Thymus (tissue), 11 donors: Measurements from ENCODE around the gene AFAP1L2. TPM values are rescaled to one million over a fixed set of nuclear protein-coding genes. Genes with fewer than 3 reads are reported as not detected.

Experiments used
- DNase-seq, 9 donors: peaks; one replicate each; pipeline ENCODE4 v3.0.0-alpha.2; 2013; ENCODE audit warnings: low spot score in 9 of 9, low read depth in 6 of 9, missing footprints in 1 of 9
- H3K27ac ChIP-seq, 2 donors: one replicate each; pipeline ENCODE4 v1.5.1; 2013; ENCODE audit warnings: control low read depth in 1 of 2, low read depth in 1 of 2, low read length in 1 of 2, mild to moderate bottlenecking in 1 of 2, moderate library complexity in 1 of 2
- H3K27me3 ChIP-seq, 2 donors: one replicate each; pipeline ENCODE4 v1.5.1; 2013; ENCODE audit warnings: low read length in 1 of 2; ENCODE audit not compliant: control insufficient read depth in 2 of 2, insufficient read depth in 1 of 2
- H3K36me3 ChIP-seq, 2 donors: one replicate each; pipeline ENCODE4 v1.5.1; 2013; ENCODE audit warnings: low read length in 1 of 2, mild to moderate bottlenecking in 1 of 2, moderate library complexity in 1 of 2; ENCODE audit not compliant: control insufficient read depth in 2 of 2, insufficient read depth in 2 of 2
- H3K4me1 ChIP-seq, 2 donors: one replicate each; pipeline ENCODE4 v1.5.1; 2013; ENCODE audit warnings: low read length in 2 of 2; ENCODE audit not compliant: control insufficient read depth in 2 of 2, insufficient read depth in 2 of 2
- H3K4me3 ChIP-seq, 2 donors: one replicate each; pipeline ENCODE4 v1.5.1; 2013; ENCODE audit warnings: low read length in 2 of 2, control low read depth in 1 of 2, mild to moderate bottlenecking in 1 of 2
- H3K9me3 ChIP-seq, 2 donors: one replicate each; pipeline ENCODE4 v1.5.1; 2013; ENCODE audit warnings: low read length in 1 of 2, mild to moderate bottlenecking in 1 of 2; ENCODE audit not compliant: control insufficient read depth in 2 of 2, insufficient read depth in 1 of 2
- WGBS: extraction: QIAGEN DNeasy Blood & Tissue Kit; methylation state at CpG from one replicate; pipeline ENCODE4 v1.1.7; 2013; 5-methylcytosine and 5-hydroxymethylcytosine counted together
- polyA plus RNA-seq: library from polyadenylated mRNA; stranded (reverse); fragments of 200-250 nt; gene quantifications from one replicate; pipeline ENCODE4 v1.2.3, GENCODE V29; 2013
- total RNA-seq: library from RNA; stranded (reverse); fragments of 120-200 nt; gene quantifications from one replicate; pipeline ENCODE4 v1.2.4, GENCODE V29; 2013
- donor health status: healthy.

AFAP1L2 gene
- total and polyA plus RNA-seq, 2 donors = 15.8 to 21.3 TPM

- DNase-seq = no peak
- peaks cover 0 to 2% of the 10 kb centered on the region in 2 donors for H3K4me1 ChIP-seq
These were observed 132.5 kb downstream of the AFAP1L2 start for GRCh38 chr10:114271779-114272167.

GRCh38 chr10:114271075-114271778, 133.1 kb downstream of the AFAP1L2 start:
- Histone ChIP-seq H3K4me3 (no peak overlapping the region), H3K9me3 (no peaks in the 10 kb centered on the region), H3K27me3 (no peaks in the 10 kb centered on the region), H3K36me3 (no peaks in the 10 kb centered on the region), H3K27ac (no peak overlapping the region), H3K4me1 (peaks cover 0 to 2% of the 10 kb centered on the region in 2 donors)
- DNase-seq = peak in 1 of 9 donors; percentile 28
- 93% methylated on average over 3 of the region's 3 CpGs for WGBS

More at GRCh38 chr10:114271779-114272167, 132.5 kb downstream of the AFAP1L2 start:
- Histone ChIP-seq H3K9me3 (no peaks in the 10 kb centered on the region), H3K4me3 (no peak overlapping the region), H3K27me3 (no peaks in the 10 kb centered on the region), H3K27ac (peak overlapping the region in 1 of 2 donors; percentile 43), H3K36me3 (no peaks in the 10 kb centered on the region)
- 80% methylated on average over 4 of the region's 4 CpGs for WGBS

GRCh38 chr10:114266521-114266920, 137.8 kb downstream of the AFAP1L2 start:
- peak in 1 of 9 donors; percentile 28 for DNase-seq

GRCh38 chr10:114265392-114266053, 138.8 kb downstream of the AFAP1L2 start:
- Histone ChIP-seq H3K9me3 (no peaks in the 10 kb centered on the region), H3K27me3 (no peaks in the 10 kb centered on the region), H3K4me1 (peaks cover 0 to 10% of the 10 kb centered on the region in 2 donors), H3K4me3 (no peak overlapping the region), H3K27ac (no peak overlapping the region), H3K36me3 (no peaks in the 10 kb centered on the region)
- 96% methylated on average over 6 of the region's 6 CpGs for WGBS
- no peak for DNase-seq

More at GRCh38 chr10:114266521-114266920, 137.8 kb downstream of the AFAP1L2 start:
- Histone ChIP-seq H3K9me3 (no peaks in the 10 kb centered on the region), H3K36me3 (no peaks in the 10 kb centered on the region), H3K27ac (no peak overlapping the region), H3K27me3 (no peaks in the 10 kb centered on the region), H3K4me1 (peaks cover 0 to 2% of the 10 kb centered on the region in 2 donors), H3K4me3 (no peak overlapping the region)
- 85% methylated on average over 5 of the region's 5 CpGs for WGBS

GRCh38 chr10:114262496-114262895, 141.8 kb downstream of the AFAP1L2 start:
- Histone ChIP-seq H3K27me3 (no peaks in the 10 kb centered on the region), H3K4me3 (no peak overlapping the region), H3K36me3 (no peaks in the 10 kb centered on the region), H3K9me3 (no peaks in the 10 kb centered on the region), H3K27ac (no peak overlapping the region), H3K4me1 (peaks cover 13 to 27% of the 10 kb centered on the region in 2 donors)
- no peak for DNase-seq
- 98% methylated on average over 4 of the region's 4 CpGs for WGBS

- DNase-seq = no peak
- no peaks in the 10 kb centered on the region for H3K9me3 ChIP-seq
- no peaks in the 10 kb centered on the region for H3K27me3 ChIP-seq
- H3K4me1 ChIP-seq = peaks cover 13 to 32% of the 10 kb centered on the region in 2 donors
- no peaks in the 10 kb centered on the region for H3K36me3 ChIP-seq
- peak overlapping the region in 1 of 2 donors; percentile 45 for H3K27ac ChIP-seq
- H3K4me3 ChIP-seq = no peak overlapping the region
- WGBS = 73% methylated on average over 2 of the region's 2 CpGs
These were observed 143.2 kb downstream of the AFAP1L2 start for GRCh38 chr10:114261076-114261475.

GRCh38 chr10:114260366-114260765, 143.9 kb downstream of the AFAP1L2 start:
- WGBS = over 99% methylated on average over 5 of the region's 5 CpGs
- peaks cover 13 to 32% of the 10 kb centered on the region in 2 donors for H3K4me1 ChIP-seq

GRCh38 chr10:114259824-114260223, 144.5 kb downstream of the AFAP1L2 start:
- H3K27ac ChIP-seq = no peak overlapping the region
- H3K4me1 ChIP-seq = peaks cover 13 to 32% of the 10 kb centered on the region in 2 donors
- no peak for DNase-seq
- H3K27me3 ChIP-seq = no peaks in the 10 kb centered on the region
- WGBS = 97% methylated on average over 10 of the region's 10 CpGs
- H3K4me3 ChIP-seq = no peak overlapping the region
- no peaks in the 10 kb centered on the region for H3K9me3 ChIP-seq
- no peaks in the 10 kb centered on the region for H3K36me3 ChIP-seq

More at GRCh38 chr10:114260366-114260765, 143.9 kb downstream of the AFAP1L2 start:
- Histone ChIP-seq H3K9me3 (no peaks in the 10 kb centered on the region), H3K36me3 (no peaks in the 10 kb centered on the region), H3K4me3 (no peak overlapping the region), H3K27ac (peak overlapping the region in 1 of 2 donors; percentile 52), H3K27me3 (no peaks in the 10 kb centered on the region)
- DNase-seq = no peak

GRCh38 chr10:114258274-114258840, 145.9 kb downstream of the AFAP1L2 start:
- peak in 4 of 9 donors; percentile 17 to 69 (median 35) for DNase-seq
- Histone ChIP-seq H3K27me3 (no peaks in the 10 kb centered on the region), H3K4me3 (no peak overlapping the region), H3K36me3 (no peaks in the 10 kb centered on the region), H3K4me1 (peaks cover 13 to 35% of the 10 kb centered on the region in 2 donors), H3K27ac (peak overlapping the region in 1 of 2 donors; percentile 55), H3K9me3 (no peaks in the 10 kb centered on the region)
- whole genome bisulfite sequencing = 61% methylated on average over 5 of the region's 5 CpGs
